ENCODE data around the gene CYP4F11. TPM values are rescaled to one million over a fixed set of nuclear protein-coding genes. Genes with fewer than 3 reads are reported as not detected.

Gene CYP4F11
- total RNA-seq, 1 experiment from 2014 or later: not detected

DNA sequence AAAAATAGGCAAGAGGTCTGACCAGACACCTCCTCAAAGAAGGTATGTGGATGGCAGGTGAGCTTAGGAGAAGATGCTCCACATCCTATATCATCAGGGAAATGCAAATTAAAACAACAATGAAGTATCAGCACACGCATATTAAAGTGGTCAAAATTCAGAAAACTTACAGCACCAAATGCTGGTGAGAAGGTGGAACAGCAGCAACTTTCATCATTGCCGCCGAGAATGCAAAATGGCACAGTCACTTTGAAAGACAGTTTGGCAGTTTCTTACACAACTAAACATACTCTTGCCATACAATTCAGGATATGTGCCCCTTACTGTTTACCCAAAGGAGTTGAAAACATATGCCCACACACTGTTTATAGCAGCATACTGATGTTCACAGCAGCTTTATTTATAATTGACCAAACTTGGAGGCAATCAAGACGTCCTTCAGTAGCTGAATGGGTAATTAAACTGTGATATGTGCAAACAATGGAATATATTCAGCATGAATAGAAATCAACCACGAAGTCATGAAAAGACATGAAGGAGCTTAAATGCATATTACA is 37.0 kb upstream of the CYP4F11 start:
- Mint-ChIP-seq H3K4me3 (no peak overlapping the region), H3K4me1 (no peaks in the 10 kb centered on the region), H3K9me3 (peaks cover 80 to 87% of the 10 kb centered on the region in 2 experiments), H3K27ac (no peak overlapping the region), H3K36me3 (ENCODE audit: insufficient read depth in 1 of 3, low read depth in 3 of 3) (peaks cover 4 to 32% (median 12%) of the 10 kb centered on the region in 3 experiments; a peak in 6 of 7 replicates), H3K27me3 (ENCODE audit: low read depth) (no peaks in the 10 kb centered on the region)
- H3K4me2 ChIP-seq (ENCODE audit: insufficient read depth, insufficient read length, low read length): no peak overlapping the region
- H3K4ac ChIP-seq (ENCODE audit: low read depth, low read length): no peak overlapping the region
- H3K23ac ChIP-seq (ENCODE audit: insufficient read length, low read depth, low read length): no peak overlapping the region
- no peak overlapping the region for H2BK5ac ChIP-seq (ENCODE audit: insufficient read length, low read length)
- H3K56ac ChIP-seq (ENCODE audit: insufficient read length, low read depth, low read length): no peak overlapping the region
- H3K27ac ChIP-seq (ENCODE audit: insufficient read length, low read depth, low read length): no peak overlapping the region
- no peaks in the 10 kb centered on the region for H3K4me1 ChIP-seq (ENCODE audit: insufficient read depth, low read length)
- H4K91ac ChIP-seq (ENCODE audit: insufficient read length, low read depth, low read length): no peak overlapping the region
- no peak overlapping the region for H2BK120ac ChIP-seq (ENCODE audit: low read depth, low read length, poor library complexity, severe bottlenecking)
- H3K18ac ChIP-seq (ENCODE audit: insufficient read length, low read depth, low read length): no peak overlapping the region
- no peak overlapping the region for H3K9ac ChIP-seq (ENCODE audit: extremely low read depth, insufficient read length, low read length)
- H2BK20ac ChIP-seq (ENCODE audit: low read depth, low read length, poor library complexity, severe bottlenecking): no peak overlapping the region
- no CpG with 5 or more reads among the region's 5 CpGs for WGBS (ENCODE audit: extremely low coverage, insufficient read length, low lambda C conversion rate)
- no peak overlapping the region for H4K8ac ChIP-seq (replicated peaks; ENCODE audit: insufficient read length, low read depth, low read length)
- H2BK12ac ChIP-seq (ENCODE audit: insufficient read length, low read depth, low read length): no peak overlapping the region
- no peaks in the 10 kb centered on the region for H3K27me3 ChIP-seq (ENCODE audit: insufficient read depth, low read length)
- H4K20me1 ChIP-seq (ENCODE audit: control insufficient read depth, insufficient read depth, insufficient read length): no peaks in the 10 kb centered on the region
- peaks cover 67% of the 10 kb centered on the region for H3K9me3 ChIP-seq (ENCODE audit: control insufficient read depth, low read depth, low read length)
- no peak for DNase-seq
- H2AK5ac ChIP-seq (ENCODE audit: insufficient read length, low read length): no peak overlapping the region
- no peaks in the 10 kb centered on the region for H3K79me2 ChIP-seq (ENCODE audit: insufficient read depth, low read length)
- no peak overlapping the region for H4K5ac ChIP-seq (ENCODE audit: insufficient read length, low read depth, low read length)
- H2AFZ ChIP-seq (ENCODE audit: low read length): no peak overlapping the region
- TF ChIP-seq CTCF (conservative IDR thresholded peaks at IDR 0.05): no peak
- no peak overlapping the region for H3K14ac ChIP-seq (ENCODE audit: insufficient read depth, low read length)
- no peaks in the 10 kb centered on the region for H3K79me1 ChIP-seq (ENCODE audit: insufficient read depth, low read depth, low read length, poor library complexity, severe bottlenecking)
- H3T11ph ChIP-seq (ENCODE audit: low read length): no peak overlapping the region
- no peak overlapping the region for H2BK15ac ChIP-seq (ENCODE audit: low read depth, low read length)
- H3K23me2 ChIP-seq (ENCODE audit: insufficient read length, low read depth, low read length, poor library complexity, severe bottlenecking): no peaks in the 10 kb centered on the region
